ENCODE results near the gene PCSK7.
"Not testable (repeated sequence)": the region's sequence is repeated elsewhere in the genome, so short reads cannot be mapped to it uniquely, and the experiment has no call there.

PCSK7 gene

GRCh38 chr11:117265745-117266144 lies 33.9 kb upstream of the PCSK7 start:
- no peak overlapping the region for H3K27ac ChIP-seq
- no peak for TF ChIP-seq ZFX (IDR thresholded peaks at IDR 0.05)
- TF ChIP-seq, protein P1, sequence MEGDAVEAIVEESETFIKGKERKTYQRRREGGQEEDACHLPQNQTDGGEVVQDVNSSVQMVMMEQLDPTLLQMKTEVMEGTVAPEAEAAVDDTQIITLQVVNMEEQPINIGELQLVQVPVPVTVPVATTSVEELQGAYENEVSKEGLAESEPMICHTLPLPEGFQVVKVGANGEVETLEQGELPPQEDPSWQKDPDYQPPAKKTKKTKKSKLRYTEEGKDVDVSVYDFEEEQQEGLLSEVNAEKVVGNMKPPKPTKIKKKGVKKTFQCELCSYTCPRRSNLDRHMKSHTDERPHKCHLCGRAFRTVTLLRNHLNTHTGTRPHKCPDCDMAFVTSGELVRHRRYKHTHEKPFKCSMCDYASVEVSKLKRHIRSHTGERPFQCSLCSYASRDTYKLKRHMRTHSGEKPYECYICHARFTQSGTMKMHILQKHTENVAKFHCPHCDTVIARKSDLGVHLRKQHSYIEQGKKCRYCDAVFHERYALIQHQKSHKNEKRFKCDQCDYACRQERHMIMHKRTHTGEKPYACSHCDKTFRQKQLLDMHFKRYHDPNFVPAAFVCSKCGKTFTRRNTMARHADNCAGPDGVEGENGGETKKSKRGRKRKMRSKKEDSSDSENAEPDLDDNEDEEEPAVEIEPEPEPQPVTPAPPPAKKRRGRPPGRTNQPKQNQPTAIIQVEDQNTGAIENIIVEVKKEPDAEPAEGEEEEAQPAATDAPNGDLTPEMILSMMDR (conservative IDR thresholded peaks at IDR 0.05), result no peak

- not testable (repeated sequence) for H3K27ac ChIP-seq
Measured at GRCh38 chr11:117264624-117265323, 32.9 kb upstream of the PCSK7 start.

GRCh38 chr11:117259417-117259816 lies 27.5 kb upstream of the PCSK7 start:
- H3K27ac ChIP-seq, result no peak overlapping the region
- no peak for TF ChIP-seq ZFX (IDR thresholded peaks at IDR 0.05)
- TF ChIP-seq, protein P1 (conservative IDR thresholded peaks at IDR 0.05), result no peak

DNA sequence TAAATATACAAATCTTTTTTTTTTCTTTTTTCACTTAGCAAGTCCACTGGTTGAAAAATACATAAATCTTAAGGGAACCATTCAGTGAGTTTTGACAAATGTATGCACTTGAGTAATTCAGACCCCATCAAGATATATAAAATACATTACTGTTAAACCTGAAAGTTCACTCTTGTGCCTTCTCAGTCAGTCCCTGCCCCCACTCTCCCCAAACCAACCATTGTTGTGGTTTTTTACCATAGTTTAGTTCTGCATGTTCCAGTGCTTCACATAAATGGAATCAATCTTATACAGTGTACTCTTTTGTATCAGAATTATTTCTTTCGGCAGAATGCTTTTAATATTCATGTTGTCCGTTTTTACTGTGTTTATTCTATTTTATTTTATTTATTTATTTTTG lies 26.7 kb upstream of the PCSK7 start:
- no peak overlapping the region for H3K27ac ChIP-seq
- TF ChIP-seq, protein P1 (conservative IDR thresholded peaks at IDR 0.05), result no peak
- no peak for TF ChIP-seq ZFX (IDR thresholded peaks at IDR 0.05)

- H3K27ac ChIP-seq, result no peak overlapping the region
- TF ChIP-seq, protein P1 (conservative IDR thresholded peaks at IDR 0.05), result no peak
- no peak for TF ChIP-seq ZFX (IDR thresholded peaks at IDR 0.05)
Measured at GRCh38 chr11:117256573-117256972, 24.7 kb upstream of the PCSK7 start.

DNA sequence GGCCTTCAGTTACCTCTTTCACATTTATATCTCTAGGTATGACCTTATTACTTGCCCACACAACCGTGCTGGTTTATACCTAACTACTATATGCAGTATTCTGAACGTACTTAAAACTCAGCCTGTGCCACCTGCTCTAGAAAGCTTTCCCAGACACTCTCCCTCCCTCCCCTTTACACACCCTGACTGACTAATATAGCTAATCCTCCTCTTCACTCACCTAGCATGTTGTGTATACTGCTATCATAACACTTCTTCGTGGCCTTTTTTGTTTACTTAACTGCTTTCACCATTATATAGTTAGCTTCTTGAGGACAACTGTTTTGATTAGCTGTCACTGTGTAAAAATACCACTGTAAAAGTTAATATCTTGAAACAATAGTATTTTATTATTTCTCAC lies 24.1 kb upstream of the PCSK7 start:
- TF ChIP-seq ZFX (IDR thresholded peaks at IDR 0.05), result no peak
- TF ChIP-seq, protein P1 (conservative IDR thresholded peaks at IDR 0.05), result no peak
- no peak overlapping the region for H3K27ac ChIP-seq

GRCh38 chr11:117251506-117251905 lies 19.6 kb upstream of the PCSK7 start:
- no peak overlapping the region for H3K27ac ChIP-seq
- no peak for TF ChIP-seq ZFX (IDR thresholded peaks at IDR 0.05)
- TF ChIP-seq, protein P1 (conservative IDR thresholded peaks at IDR 0.05), result no peak

DNA sequence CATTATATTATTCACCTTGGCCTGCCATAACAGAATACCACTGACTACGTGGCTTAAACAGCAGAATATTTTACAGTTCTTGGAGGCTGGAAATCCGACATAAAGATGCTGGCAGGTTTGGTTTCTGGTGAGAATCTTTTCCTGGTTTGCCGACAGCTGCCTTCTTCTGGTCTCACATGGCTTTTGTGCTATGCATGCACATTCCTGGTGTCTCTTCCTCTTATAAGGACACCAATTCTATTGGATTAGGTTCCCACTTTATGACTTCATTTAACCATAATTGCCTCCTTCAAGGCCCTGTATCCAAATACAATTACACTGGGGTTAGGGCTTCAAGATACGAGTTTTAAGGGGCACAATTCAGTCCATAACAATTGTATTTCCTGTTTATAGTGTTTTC lies 17.7 kb upstream of the PCSK7 start:
- no peak overlapping the region for H3K27ac ChIP-seq
- TF ChIP-seq ZFX (IDR thresholded peaks at IDR 0.05), result no peak
- TF ChIP-seq, protein P1 (conservative IDR thresholded peaks at IDR 0.05), result no peak
